HG03457 (cell line): Measurements from ENCODE around the gene STARD6.
"Not testable (repeated sequence)": the region's sequence is repeated elsewhere in the genome, so short reads cannot be mapped to it uniquely, and the experiment has no call there.

Experiments used
- ATAC-seq: cut with Tn5 transposase; IDR thresholded peaks from one replicate; pipeline ENCODE4 v1.9.1; 2021; ENCODE audit warnings: moderate number of reproducible peaks; ENCODE audit not compliant: unreplicated experiment

Gene STARD6

GRCh38 chr18:54351186-54351585 lies 6.5 kb downstream of the STARD6 start:
- no peak for ATAC-seq

DNA sequence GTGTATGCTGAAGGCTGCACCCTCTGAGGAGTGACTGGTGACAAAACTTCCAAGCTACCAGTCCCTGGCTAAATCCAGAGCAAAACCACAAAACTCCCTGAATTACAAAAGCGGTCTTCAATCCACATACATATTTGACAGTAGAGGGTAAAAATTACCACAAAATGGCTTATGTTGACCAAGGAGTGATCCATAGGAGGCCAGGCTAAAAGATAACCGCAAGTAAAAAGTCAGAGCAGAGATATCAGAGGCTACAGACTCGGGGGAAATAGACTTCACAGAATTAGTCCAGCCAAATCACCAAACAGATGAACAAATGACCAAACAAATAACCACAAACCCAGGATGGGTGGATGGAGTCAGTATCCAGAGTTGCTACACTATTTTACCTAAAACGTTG lies 19.4 kb downstream of the STARD6 start:
- ATAC-seq, result no peak

- no peak for ATAC-seq
Measured at GRCh38 chr18:54335638-54336173, 22.0 kb downstream of the STARD6 start.

DNA sequence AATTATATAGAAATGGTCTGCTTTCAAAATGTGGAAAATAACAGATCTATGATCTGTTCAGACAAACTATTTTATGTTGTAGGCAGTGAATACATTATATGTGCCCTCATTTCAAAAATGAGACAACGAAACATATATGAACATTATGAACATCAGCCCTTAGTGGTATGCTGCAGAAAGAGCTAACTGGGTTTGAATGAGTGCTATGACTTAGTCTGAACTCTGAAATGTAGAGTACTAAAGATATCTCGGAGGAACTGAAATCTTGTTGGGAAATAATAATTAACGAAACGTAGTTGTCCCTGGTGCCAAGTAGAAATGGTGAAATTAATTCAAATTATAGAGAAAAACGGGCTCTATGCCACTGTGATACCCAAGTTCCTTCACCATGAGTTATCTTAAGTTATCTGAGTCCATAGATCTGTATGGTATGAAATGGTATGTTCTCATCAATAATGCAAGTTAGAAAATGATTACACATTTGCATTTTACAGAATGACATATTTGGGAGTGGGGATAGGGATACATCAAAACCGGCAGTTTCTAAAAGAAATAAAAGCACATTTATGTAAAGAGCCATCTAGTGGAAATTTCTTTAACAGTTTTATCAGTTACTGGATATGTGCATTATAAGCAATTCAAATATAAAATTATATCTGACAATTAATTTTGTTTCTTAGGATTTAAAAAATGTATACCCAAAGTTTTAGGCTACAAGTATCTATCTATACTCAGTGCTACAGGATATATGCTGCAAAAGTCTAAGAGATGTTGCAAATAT lies 26.7 kb downstream of the STARD6 start:
- ATAC-seq, result no peak

- ATAC-seq, result no peak
Measured at GRCh38 chr18:54329787-54330186, 27.9 kb downstream of the STARD6 start.

- ATAC-seq, result no peak
Measured at GRCh38 chr18:54327818-54328217, 29.8 kb downstream of the STARD6 start.

GRCh38 chr18:54323970-54324369 lies 33.7 kb downstream of the STARD6 start:
- ATAC-seq, result no peak

GRCh38 chr18:54323561-54323960 lies 34.1 kb downstream of the STARD6 start:
- ATAC-seq, result no peak

DNA sequence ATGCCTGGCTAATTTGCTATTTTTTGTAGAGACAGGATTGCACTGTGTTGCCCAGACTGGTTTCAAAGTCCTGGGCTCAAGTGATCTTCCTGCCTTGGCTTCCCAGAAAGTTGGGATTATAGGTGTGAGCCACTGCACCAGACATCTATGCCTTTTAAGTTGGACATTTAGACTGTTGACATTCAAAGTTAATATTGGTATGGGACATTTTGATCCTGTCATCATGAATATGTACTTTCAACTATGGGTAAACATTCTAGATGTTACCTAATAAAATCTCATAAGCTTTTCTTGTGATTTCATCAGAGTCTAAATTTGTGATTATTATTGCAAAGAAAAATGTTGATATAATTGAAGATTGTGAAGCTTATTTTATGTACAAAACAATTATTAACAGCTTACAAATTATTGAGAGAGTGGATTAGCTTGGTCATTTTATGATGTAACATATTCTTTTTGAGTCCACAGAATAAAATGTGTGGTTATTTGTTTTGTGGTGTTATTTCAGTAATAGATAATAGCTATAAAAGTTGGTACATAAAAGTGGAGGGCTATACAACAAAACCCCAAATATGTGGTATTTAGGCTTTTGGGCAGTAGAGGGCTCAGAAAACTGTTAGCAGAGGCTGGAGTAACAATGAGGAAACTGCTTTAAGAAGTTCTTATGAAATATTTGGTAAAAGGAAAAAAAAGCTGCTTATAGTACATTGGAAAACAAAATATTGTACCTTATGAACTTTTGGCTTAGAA lies 41.4 kb downstream of the STARD6 start:
- no peak for ATAC-seq

- ATAC-seq, result not testable (repeated sequence)
Measured at GRCh38 chr18:54309564-54309963, 48.1 kb downstream of the STARD6 start.

DNA sequence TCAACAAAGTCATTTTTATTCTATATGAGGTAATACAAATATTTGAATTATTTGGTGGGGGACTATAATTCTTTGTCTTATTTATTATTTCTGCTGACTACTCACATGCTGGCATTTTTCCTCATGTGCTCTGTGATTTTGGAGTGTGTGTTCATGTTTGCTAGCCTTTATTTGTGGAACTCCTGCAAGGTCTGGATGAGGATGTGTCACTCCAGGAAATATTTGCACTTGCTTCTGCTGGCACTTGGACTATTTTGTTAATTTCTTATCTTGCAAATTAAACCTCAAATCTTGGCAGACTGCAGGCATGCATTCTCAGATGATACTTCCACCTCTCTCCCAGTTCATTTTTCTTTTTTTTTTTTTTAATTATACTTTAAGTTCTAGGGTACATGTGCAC lies 54.2 kb downstream of the STARD6 start:
- no peak for ATAC-seq

- ATAC-seq, result not testable (repeated sequence)
Measured at GRCh38 chr18:54298991-54299390, 58.7 kb downstream of the STARD6 start.

DNA sequence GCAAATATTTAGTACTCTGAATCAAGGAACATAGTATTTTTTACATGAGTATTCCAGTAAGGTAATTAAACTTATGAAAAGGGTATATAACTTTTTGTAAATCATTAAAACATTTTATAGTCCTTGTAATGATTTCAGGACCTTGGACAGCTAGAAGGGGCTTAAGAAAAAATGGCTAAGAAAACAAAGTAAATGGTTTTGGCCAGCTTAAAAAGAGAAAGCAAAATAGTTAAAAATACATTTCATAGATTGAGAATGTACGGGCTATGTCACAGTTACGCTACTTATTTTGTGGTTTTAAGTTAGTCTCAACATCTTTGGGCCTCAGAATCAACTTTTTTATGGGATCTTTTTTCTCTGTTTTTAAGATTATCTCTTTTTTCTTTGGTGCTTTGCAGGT lies 61.6 kb downstream of the STARD6 start:
- ATAC-seq, result no peak

DNA sequence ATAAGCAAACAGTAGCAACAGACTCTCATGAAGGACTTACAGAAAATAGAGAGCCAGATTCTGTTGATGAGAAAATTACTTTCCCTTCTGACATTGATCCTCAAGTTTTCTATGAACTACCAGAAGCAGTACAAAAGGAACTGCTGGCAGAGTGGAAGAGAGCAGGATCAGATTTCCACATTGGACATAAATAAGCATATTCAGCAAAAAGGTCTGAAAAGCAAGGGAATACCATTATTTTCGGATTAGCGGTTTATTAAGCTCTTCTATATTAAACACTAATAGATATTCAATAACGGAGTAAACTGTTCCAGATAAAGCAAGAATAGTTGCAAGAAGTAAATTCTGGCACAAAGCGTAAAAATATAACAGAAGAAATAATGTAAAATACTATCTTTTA lies 63.4 kb downstream of the STARD6 start:
- no peak for ATAC-seq

DNA sequence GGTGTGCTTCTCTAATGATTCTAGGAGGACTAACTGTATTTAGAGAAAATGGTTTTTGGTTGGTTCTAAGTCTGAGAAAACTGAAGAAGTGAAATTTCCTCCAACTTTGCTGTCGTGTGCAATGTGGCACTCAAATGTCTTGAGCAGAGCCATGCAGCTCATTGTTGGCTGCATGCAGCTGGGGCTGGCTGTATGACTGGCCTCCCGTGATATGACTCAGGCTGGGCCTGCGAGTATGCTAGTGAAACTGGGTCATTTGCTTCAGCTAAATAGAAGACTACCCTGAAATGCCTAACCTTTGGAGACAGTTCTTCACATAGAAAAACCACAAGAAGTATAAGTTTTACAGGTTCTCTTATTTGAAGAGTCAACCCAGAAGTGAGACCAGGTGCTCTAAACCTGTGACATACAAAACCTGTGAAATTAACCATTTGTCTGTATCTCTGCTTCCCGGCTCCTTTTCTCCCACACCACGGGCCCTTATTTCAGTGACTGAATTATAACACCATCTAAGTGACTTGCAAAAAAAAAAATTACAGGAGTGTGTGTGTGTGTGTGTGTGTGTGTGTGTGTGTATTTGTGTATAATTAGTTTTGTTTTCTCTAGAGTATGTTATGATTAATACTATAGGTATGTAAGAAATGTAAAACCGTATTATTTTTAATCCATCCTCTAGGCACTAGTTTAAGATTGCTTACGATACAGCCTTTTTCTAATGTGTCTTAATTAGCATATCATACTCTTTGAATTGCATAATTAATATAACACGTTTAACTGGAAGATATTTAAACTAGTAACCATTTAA lies 72.5 kb downstream of the STARD6 start:
- ATAC-seq, result peak; percentile 100

GRCh38 chr18:54284535-54284934 lies 73.1 kb downstream of the STARD6 start:
- ATAC-seq, result peak; percentile 22

DNA sequence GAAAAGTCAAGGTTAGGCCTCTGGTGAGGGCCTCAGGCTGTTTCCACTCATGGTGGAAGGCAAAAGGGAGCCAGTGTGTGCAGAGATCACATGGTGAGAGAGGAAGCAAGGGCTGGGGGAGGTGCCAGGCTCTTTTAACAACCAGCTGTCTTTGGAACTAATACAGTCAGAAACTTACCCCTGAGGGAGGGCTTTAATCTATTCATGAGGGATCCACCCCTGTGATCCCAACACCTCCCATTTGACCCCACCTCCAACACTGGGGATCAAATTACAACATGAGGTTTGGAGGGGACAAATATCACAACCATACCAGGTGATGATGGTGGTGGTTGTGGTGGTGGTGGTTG lies 77.5 kb downstream of the STARD6 start:
- ATAC-seq, result no peak

- no peak for ATAC-seq
Measured at GRCh38 chr18:54279477-54280219, 78.0 kb downstream of the STARD6 start.

DNA sequence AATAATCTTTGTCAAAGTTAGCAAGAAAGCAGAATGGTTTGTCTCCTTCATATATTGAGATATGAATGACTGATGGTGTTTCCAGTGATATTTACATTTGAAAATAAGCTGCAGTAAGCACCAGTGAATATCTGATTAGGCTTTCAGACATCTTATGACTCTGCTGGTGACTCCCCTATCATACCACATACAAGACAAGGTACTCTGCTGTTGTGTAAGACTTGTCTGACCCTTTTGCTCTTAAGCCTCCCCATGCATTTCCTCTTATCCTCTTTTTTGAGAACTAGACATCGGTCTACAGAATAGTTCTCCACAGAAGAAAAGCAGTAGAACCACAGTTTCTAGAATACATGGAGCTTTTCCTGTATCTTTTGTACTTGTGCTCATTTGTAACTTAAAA lies 79.0 kb downstream of the STARD6 start:
- ATAC-seq, result no peak

GRCh38 chr18:54277899-54278298 lies 79.8 kb downstream of the STARD6 start:
- ATAC-seq, result no peak
